ENCODE data around the gene CIC. TPM values are rescaled to one million over a fixed set of nuclear protein-coding genes. Genes with fewer than 3 reads are reported as not detected.
"Not testable (repeated sequence)": the region's sequence is repeated elsewhere in the genome, so short reads cannot be mapped to it uniquely, and the experiment has no call there.

Gene CIC
- polyA plus RNA-seq, 3 donors: 18.7 to 49.1 (median 33.3) TPM

GRCh38 chr19:42315024-42315423 is 46.0 kb downstream of the CIC start:
- 71 to 83% (median 74%) methylated on average over 5 of the region's 5 CpGs for WGBS, 3 donors
- H3K27ac ChIP-seq (ENCODE audit: low read depth, low read length): no peak overlapping the region

- WGBS, 3 donors: 27 to 39% (median 28%) methylated on average over 27 to 28 of the region's 28 CpGs
- H3K27ac ChIP-seq (ENCODE audit: low read depth, low read length): no peak overlapping the region
Observed at GRCh38 chr19:42316223-42317211, 47.5 kb downstream of the CIC start.

- no peak overlapping the region for H3K27ac ChIP-seq (ENCODE audit: low read depth, low read length)
- WGBS, 3 donors: 84 to 89% (median 88%) methylated on average over 13 of the region's 13 CpGs
Observed at GRCh38 chr19:42317535-42317934, 48.5 kb downstream of the CIC start.

GRCh38 chr19:42322305-42322704 is 53.3 kb downstream of the CIC start:
- no peak overlapping the region for H3K27ac ChIP-seq (ENCODE audit: low read depth, low read length)
- 65 to 73% (median 65%) methylated on average over 9 of the region's 9 CpGs for WGBS, 3 donors

- WGBS, 3 donors: 22 to 30% (median 30%) methylated on average over 27 to 29 of the region's 29 CpGs
- H3K27ac ChIP-seq (ENCODE audit: low read depth, low read length): no peak overlapping the region
Observed at GRCh38 chr19:42323473-42323851, 54.4 kb downstream of the CIC start.

- H3K27ac ChIP-seq (ENCODE audit: low read depth, low read length): no peak overlapping the region
- 3 to 8% (median 5%) methylated on average over 58 to 92 of the region's 92 CpGs for WGBS, 3 donors
Observed at GRCh38 chr19:42323852-42324654, 55.0 kb downstream of the CIC start.

- 2% methylated on average over 24 to 38 of the region's 38 CpGs for WGBS, 3 donors
- H3K27ac ChIP-seq (ENCODE audit: low read depth, low read length): no peak overlapping the region
Observed at GRCh38 chr19:42324655-42325307, 55.7 kb downstream of the CIC start.

- H3K27ac ChIP-seq (ENCODE audit: low read depth, low read length): no peak within 1 kb of the TSS
- 0% methylated on average over 43 to 45 of the region's 45 CpGs for WGBS, 3 donors
Observed at GRCh38 chr19:42325308-42325895, 56.4 kb downstream of the CIC start, which contains the start of gene MEGF8. Gene MEGF8 (plus strand): TSS chr19:42325635. CDS start chr19:42326244, 609 bp downstream.

- 4 to 6% (median 5%) methylated on average over 33 to 37 of the region's 37 CpGs for WGBS, 3 donors
- no peak overlapping the region for H3K27ac ChIP-seq (ENCODE audit: low read depth, low read length)
Observed at GRCh38 chr19:42325896-42326771, 57.1 kb downstream of the CIC start.

GRCh38 chr19:42326969-42327368 is 57.9 kb downstream of the CIC start:
- no peak overlapping the region for H3K27ac ChIP-seq (ENCODE audit: low read depth, low read length)

GRCh38 chr19:42327381-42327780 is 58.3 kb downstream of the CIC start:
- no peak overlapping the region for H3K27ac ChIP-seq (ENCODE audit: low read depth, low read length)
- WGBS, 3 donors: 89 to 97% (median 89%) methylated on average over 5 of the region's 5 CpGs

- WGBS, 3 donors: 58 to 73% (median 63%) methylated on average over 1 of the region's 1 CpG
Observed at GRCh38 chr19:42328106-42328505, 59.1 kb downstream of the CIC start.

GRCh38 chr19:42328854-42329253 is 59.8 kb downstream of the CIC start:
- H3K27ac ChIP-seq (ENCODE audit: low read depth, low read length): no peak overlapping the region
- 81 to 86% (median 82%) methylated on average over 2 of the region's 2 CpGs for WGBS, 3 donors

More at GRCh38 chr19:42328106-42328505, 59.1 kb downstream of the CIC start:
- H3K27ac ChIP-seq (ENCODE audit: low read depth, low read length): no peak overlapping the region

GRCh38 chr19:42330241-42330711 is 61.2 kb downstream of the CIC start:
- H3K27ac ChIP-seq (ENCODE audit: low read depth, low read length): no peak overlapping the region
- whole genome bisulfite sequencing, 3 donors: 31 to 58% (median 34%) methylated on average over 2 of the region's 2 CpGs

- not testable (repeated sequence) for H3K27ac ChIP-seq (ENCODE audit: low read depth, low read length)
- 87 to 93% (median 88%) methylated on average over 3 of the region's 3 CpGs for WGBS, 3 donors
Observed at GRCh38 chr19:42331333-42331732, 62.3 kb downstream of the CIC start.

GRCh38 chr19:42332059-42332458 is 63.0 kb downstream of the CIC start:
- H3K27ac ChIP-seq (ENCODE audit: low read depth, low read length): no peak overlapping the region
- 89 to 93% (median 93%) methylated on average over 6 of the region's 6 CpGs for WGBS, 3 donors

GRCh38 chr19:42333018-42333417 is 64.0 kb downstream of the CIC start:
- WGBS, 3 donors: 89 to 99% (median 93%) methylated on average over 3 of the region's 3 CpGs
- H3K27ac ChIP-seq (ENCODE audit: low read depth, low read length): no peak overlapping the region
